ENCODE results near the gene TMOD4. TPM values are rescaled to one million over a fixed set of nuclear protein-coding genes. Genes with fewer than 3 reads are reported as not detected.
A peak's percentile ranks its signal among the peaks of the same experiment; 100 is the strongest.

TMOD4 gene
- total and polyA plus RNA-seq, 2 of the 13 experiments (the other 11 are each of a cell fraction or from before 2014, with no cell fraction given) = 0.66 TPM; not detected in 1

DNA sequence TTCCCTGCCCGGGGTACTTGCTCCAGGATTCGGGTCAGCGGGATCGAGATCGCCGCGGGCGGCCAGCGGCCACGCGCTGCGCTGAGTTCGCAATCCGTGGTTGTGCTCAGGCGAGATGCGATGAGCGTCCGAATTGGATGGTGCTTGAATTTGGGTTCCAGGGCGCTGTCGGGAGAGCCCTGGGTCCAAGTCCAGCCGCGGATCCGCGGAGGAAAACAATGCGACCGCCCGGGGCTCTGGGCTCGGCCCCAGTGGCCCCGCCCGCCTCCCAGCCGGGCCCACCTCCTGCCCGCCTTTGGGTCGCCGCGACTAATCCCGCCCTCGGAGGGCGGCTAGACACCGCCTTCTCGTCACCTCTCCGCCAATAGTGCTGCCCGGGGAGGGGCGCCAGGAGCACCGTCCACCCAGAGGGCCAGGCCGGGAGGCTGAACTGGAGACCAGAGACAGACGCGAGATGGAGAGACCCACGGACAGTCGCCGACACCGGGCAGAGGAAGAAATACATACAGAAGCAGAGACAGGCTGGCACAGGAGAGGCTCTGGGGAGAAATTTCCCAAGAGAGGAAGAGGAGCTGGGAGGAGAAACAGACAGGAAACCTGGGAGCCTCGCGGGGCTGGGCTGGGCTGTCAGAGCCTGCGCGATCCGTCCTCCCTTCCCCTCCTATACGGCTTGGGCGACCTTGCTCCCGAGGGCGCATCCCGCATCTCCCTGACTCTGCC, 29.2 kb downstream of the TMOD4 start, which contains the start of gene SEMA6C (continued):
- TF ChIP-seq E2F2 (CRISPR knock-in tag; IDR thresholded peaks at IDR 0.05; ENCODE audit: borderline replicate concordance) (no peak), PLRG1 (conservative IDR thresholded peaks at IDR 0.05) (no peak), ZFP1 (CRISPR knock-in tag; IDR thresholded peaks at IDR 0.05) (no peak), MIER2 (CRISPR knock-in tag; IDR thresholded peaks at IDR 0.05) (no peak), ZNF567 (CRISPR knock-in tag; IDR thresholded peaks at IDR 0.05; ENCODE audit: borderline replicate concordance) (no peak), MYNN (CRISPR knock-in tag; IDR thresholded peaks at IDR 0.05; ENCODE audit: low read depth) (no peak), HOXD1 (CRISPR knock-in tag; IDR thresholded peaks at IDR 0.05) (no peak), ZNF7 (CRISPR knock-in tag; IDR thresholded peaks at IDR 0.05) (no peak), LCORL (IDR thresholded peaks at IDR 0.05) (no peak), LCORL (CRISPR knock-in tag; IDR thresholded peaks at IDR 0.05) (peak; percentile 70; the same call in 1 of the 2 replicates), ZNF432 (CRISPR knock-in tag; IDR thresholded peaks at IDR 0.05; ENCODE audit: borderline replicate concordance) (no peak), TRIM24 (CRISPR knock-in tag; IDR thresholded peaks at IDR 0.05) (no peak), ZNF235 (CRISPR knock-in tag; IDR thresholded peaks at IDR 0.05; ENCODE audit: borderline replicate concordance) (peak; percentile 23; the same call in 1 of the 2 replicates), RNF219 (CRISPR knock-in tag; IDR thresholded peaks at IDR 0.05) (peak; percentile 23; the same call in 1 of the 2 replicates), YY1 (IDR thresholded peaks at IDR 0.05; ENCODE audit: insufficient read depth, insufficient replicate concordance, low read depth, low read length) (peak; percentile 54), JUN (CRISPR knock-in tag; IDR thresholded peaks at IDR 0.05) (no peak), ZNF318 (CRISPR knock-in tag; IDR thresholded peaks at IDR 0.05) (no peak), ZNF121 (CRISPR knock-in tag; IDR thresholded peaks at IDR 0.05) (no peak), ZNF354B (CRISPR knock-in tag; IDR thresholded peaks at IDR 0.05) (no peak), NR2C2 (CRISPR knock-in tag; IDR thresholded peaks at IDR 0.05; ENCODE audit: borderline replicate concordance) (no peak)

Measured in HepG2 (cell line).